B cell (primary cell): Measurements from ENCODE around the gene PRSS56.

ENCODE experiments used
- CTCF ChIP-seq: fragments of 200-600 bp; IDR thresholded peaks from one replicate; pipeline ENCODE4 v1.8.0; 2022; ENCODE audit warnings: antibody characterized with exemption, mild to moderate bottlenecking
- EZH2 ChIP-seq: IDR thresholded peaks from 2 replicates; pipeline ENCODE4 v1.6.1; 2012; ENCODE audit warnings: borderline replicate concordance, low read depth, mild to moderate bottlenecking, moderate library complexity, low read length; ENCODE audit not compliant: insufficient read depth, poor library complexity, severe bottlenecking

GRCh38 chr2:232505856-232506255 is 14.3 kb upstream of the PRSS56 start:
- TF ChIP-seq CTCF (no peak), EZH2 (no peak)
